ENCODE measurements around the gene ADD2. TPM values are rescaled to one million over a fixed set of nuclear protein-coding genes. Genes with fewer than 3 reads are reported as not detected.

Gene ADD2
- total RNA-seq, 1 experiment from 2014 or later = 5.6 TPM

- Histone ChIP-seq H3K27me3 (replicated peaks; ENCODE audit: insufficient read depth, low read depth, low read length, poor library complexity) (peaks cover 4% of the 10 kb centered on the region), H3K36me3 (ENCODE audit: insufficient read depth, low read length, poor library complexity, severe bottlenecking) (no peaks in the 10 kb centered on the region), H3K4me3 (ENCODE audit: low read depth, low read length, poor library complexity, severe bottlenecking) (no peak overlapping the region), H3K9me3 (ENCODE audit: low read depth, low read length, poor library complexity, severe bottlenecking) (no peaks in the 10 kb centered on the region), H3K27ac (ENCODE audit: low read depth, low read length, poor library complexity, severe bottlenecking) (no peak overlapping the region), H3K4me1 (ENCODE audit: insufficient read depth, low read length, poor library complexity, severe bottlenecking) (no peaks in the 10 kb centered on the region)
- no peak for DNase-seq (ENCODE audit: low spot score)
- TF ChIP-seq CTCF (conservative IDR thresholded peaks at IDR 0.05; ENCODE audit: low read depth, low read length) (no peak), EZH2 (IDR thresholded peaks at IDR 0.05; ENCODE audit: borderline replicate concordance, low read depth, low read length, poor library complexity, severe bottlenecking) (no peak)
- no TSS peak for BruUV-seq (replicated peaks)
- ChIA-PET CTCF (interaction anchor here (0.6 kb wide), 1 partner anchor 108 kb away, joined by 3 read pairs; no protein-coding TSS in a partner anchor), POLR2A (ENCODE audit: low non-redundant PET) (interaction anchor here (0.6 kb wide), 1 partner anchor 467 kb away, joined by 6 read pairs; no protein-coding TSS in a partner anchor)
- intact Hi-C loops (cut with micrococcal nuclease; ENCODE audit: unreplicated experiment) = no loop called here
These were observed 41.3 kb upstream of the ADD2 start for GRCh38 chr2:70808983-70809958.

GRCh38 chr2:70807828-70808118, 39.8 kb upstream of the ADD2 start:
- no peaks in the 10 kb centered on the region for H3K27me3 ChIP-seq (replicated peaks; ENCODE audit: insufficient read depth, low read depth, low read length, poor library complexity)
- BruUV-seq (replicated peaks) = no TSS peak
- no peaks in the 10 kb centered on the region for H3K4me1 ChIP-seq (ENCODE audit: insufficient read depth, low read length, poor library complexity, severe bottlenecking)
- H3K27ac ChIP-seq (ENCODE audit: low read depth, low read length, poor library complexity, severe bottlenecking) = no peak overlapping the region
- no peak for DNase-seq (ENCODE audit: low spot score)
- H3K36me3 ChIP-seq (ENCODE audit: insufficient read depth, low read length, poor library complexity, severe bottlenecking) = no peaks in the 10 kb centered on the region
- POLR2A ChIA-PET (ENCODE audit: low non-redundant PET) = no interaction called here
- intact Hi-C loops (cut with micrococcal nuclease; ENCODE audit: unreplicated experiment) = no loop called here
- TF ChIP-seq EZH2 (IDR thresholded peaks at IDR 0.05; ENCODE audit: borderline replicate concordance, low read depth, low read length, poor library complexity, severe bottlenecking) (no peak), CTCF (conservative IDR thresholded peaks at IDR 0.05; ENCODE audit: low read depth, low read length) (no peak)
- H3K4me3 ChIP-seq (ENCODE audit: low read depth, low read length, poor library complexity, severe bottlenecking) = no peak overlapping the region
- CTCF ChIA-PET = no interaction called here
- H3K9me3 ChIP-seq (ENCODE audit: low read depth, low read length, poor library complexity, severe bottlenecking) = no peaks in the 10 kb centered on the region

- TF ChIP-seq CTCF (conservative IDR thresholded peaks at IDR 0.05; ENCODE audit: low read depth, low read length) (no peak), EZH2 (IDR thresholded peaks at IDR 0.05; ENCODE audit: borderline replicate concordance, low read depth, low read length, poor library complexity, severe bottlenecking) (no peak)
- POLR2A ChIA-PET (ENCODE audit: low non-redundant PET) = no interaction called here
- no peak overlapping the region for H3K27ac ChIP-seq (ENCODE audit: low read depth, low read length, poor library complexity, severe bottlenecking)
- H3K36me3 ChIP-seq (ENCODE audit: insufficient read depth, low read length, poor library complexity, severe bottlenecking) = no peaks in the 10 kb centered on the region
- no peaks in the 10 kb centered on the region for H3K9me3 ChIP-seq (ENCODE audit: low read depth, low read length, poor library complexity, severe bottlenecking)
- intact Hi-C loops (cut with micrococcal nuclease; ENCODE audit: unreplicated experiment) = no loop called here
- H3K4me3 ChIP-seq (ENCODE audit: low read depth, low read length, poor library complexity, severe bottlenecking) = no peak overlapping the region
- no TSS peak for BruUV-seq (replicated peaks)
- H3K4me1 ChIP-seq (ENCODE audit: insufficient read depth, low read length, poor library complexity, severe bottlenecking) = no peaks in the 10 kb centered on the region
- CTCF ChIA-PET = no interaction called here
- no peaks in the 10 kb centered on the region for H3K27me3 ChIP-seq (replicated peaks; ENCODE audit: insufficient read depth, low read depth, low read length, poor library complexity)
- DNase-seq (ENCODE audit: low spot score) = no peak
These were observed 39.3 kb upstream of the ADD2 start for GRCh38 chr2:70807102-70807827.
